ENCODE results near the gene TCFL5. TPM values are rescaled to one million over a fixed set of nuclear protein-coding genes. Genes with fewer than 3 reads are reported as not detected.

The TCFL5 gene
- total and polyA plus RNA-seq, 3 donors from 2014 or later, result 66.4 to 184 (median 85.3) TPM

GRCh38 chr20:62872184-62872847 lies 10.7 kb upstream of the TCFL5 start:
- intact Hi-C loops (cut with DNase I; ENCODE audit: low total_unique reads), result no loop called here
- 90 to 93% methylated on average over 18 of the region's 18 CpGs for WGBS, 2 donors
- TF ChIP-seq POLR2A (IDR thresholded peaks at IDR 0.05), result no peak
- TF ChIP-seq CTCF (IDR thresholded peaks at IDR 0.05), result no peak

GRCh38 chr20:62864207-62864606 lies 2.6 kb upstream of the TCFL5 start:
- TF ChIP-seq POLR2A (IDR thresholded peaks at IDR 0.05), result no peak
- TF ChIP-seq CTCF (IDR thresholded peaks at IDR 0.05), result no peak
- WGBS, 2 donors, result 88 to 90% methylated on average over 7 of the region's 7 CpGs
- intact Hi-C loops (cut with DNase I; ENCODE audit: low total_unique reads), result no loop called here

More at GRCh38 chr20:62872184-62872847, 10.7 kb upstream of the TCFL5 start:
- Histone ChIP-seq H3K36me3 (ENCODE audit: low read depth, missing control alignments) (no peaks in the 10 kb centered on the region), H3K4me1 (peaks cover 15% of the 10 kb centered on the region), H3K9me3 (no peaks in the 10 kb centered on the region), H3K27me3 (no peaks in the 10 kb centered on the region), H3K4me3 (no peak overlapping the region), H3K27ac (no peak overlapping the region)
- no peak for DNase-seq

GRCh38 chr20:62860924-62861691 lies 514 bp downstream of the TCFL5 start:
- no peak for TF ChIP-seq POLR2A (IDR thresholded peaks at IDR 0.05)
- TF ChIP-seq CTCF (IDR thresholded peaks at IDR 0.05), result no peak
- 2% methylated on average over 68 of the region's 129 CpGs; no CpG with 5 or more reads in 1 of the 2 donors for WGBS, 2 donors
- Histone ChIP-seq H3K9me3 (no peaks in the 10 kb centered on the region), H3K4me1 (peaks cover 8% of the 10 kb centered on the region), H3K36me3 (ENCODE audit: low read depth, missing control alignments) (no peaks in the 10 kb centered on the region), H3K27ac (peak overlapping the region in 1 of 2 donors; percentile 41), H3K4me3 (peak overlapping the region; percentile 27 to 55), H3K27me3 (no peaks in the 10 kb centered on the region)
- DNase-seq, result no peak
- intact Hi-C loops (cut with DNase I; ENCODE audit: low total_unique reads), result no loop called here

More at GRCh38 chr20:62864207-62864606, 2.6 kb upstream of the TCFL5 start:
- H3K4me3 ChIP-seq, result no peak overlapping the region
- H3K27me3 ChIP-seq, result no peaks in the 10 kb centered on the region
- no peaks in the 10 kb centered on the region for H3K36me3 ChIP-seq (ENCODE audit: low read depth, missing control alignments)
- peaks cover 8% of the 10 kb centered on the region for H3K4me1 ChIP-seq
- no peaks in the 10 kb centered on the region for H3K9me3 ChIP-seq
- DNase-seq, result no peak
- H3K27ac ChIP-seq, result no peak overlapping the region

- no peak for DNase-seq
Measured at GRCh38 chr20:62860391-62860923, 1.2 kb downstream of the TCFL5 start.

More at GRCh38 chr20:62860391-62860923, 1.2 kb downstream of the TCFL5 start:
- Histone ChIP-seq H3K27me3 (no peaks in the 10 kb centered on the region), H3K27ac (no peak overlapping the region), H3K4me1 (peaks cover 8% of the 10 kb centered on the region), H3K36me3 (ENCODE audit: low read depth, missing control alignments) (no peaks in the 10 kb centered on the region), H3K9me3 (no peaks in the 10 kb centered on the region), H3K4me3 (peak overlapping the region; percentile 27 to 55)
- no peak for TF ChIP-seq CTCF (IDR thresholded peaks at IDR 0.05)
- no peak for TF ChIP-seq POLR2A (IDR thresholded peaks at IDR 0.05)
- intact Hi-C loops (cut with DNase I; ENCODE audit: low total_unique reads), result no loop called here
- 15 to 32% methylated on average over 4 to 24 of the region's 24 CpGs for WGBS, 2 donors
